SK-N-SH treated with all-trans-retinoic acid at 6 μM for 48 hours (cell line): ENCODE results near the gene SETMAR.
"Not testable (repeated sequence)": the region's sequence is repeated elsewhere in the genome, so short reads cannot be mapped to it uniquely, and the experiment has no call there.

ENCODE experiments used
- ATAC-seq: fragments of 200-7000 bp; cut with Tn5 transposase; 3 replicates; pipeline ENCODE4 v1.9.1; 2020; ENCODE audit warnings: mild to moderate bottlenecking, moderate library complexity
- ARNTL ChIP-seq: fragments of 450-650 bp; formaldehyde crosslinking; IDR thresholded peaks from 2 replicates; pipeline ENCODE4 v1.5.0; 2020; ENCODE audit warnings: low read depth, mild to moderate bottlenecking, moderate library complexity, borderline replicate concordance
- BACH2 ChIP-seq: fragments of 250-450 bp; sonication (Bioruptor Pico); IDR thresholded peaks from 2 replicates; pipeline ENCODE4 v1.9.0; 2021; ENCODE audit warnings: mild to moderate bottlenecking, borderline replicate concordance
- CSDC2 ChIP-seq: fragments of 250-450 bp; sonication (Bioruptor Pico); IDR thresholded peaks from 2 replicates; pipeline ENCODE4 v1.5.0; 2020; ENCODE audit warnings: mild to moderate bottlenecking, moderate library complexity
- CSRNP3 ChIP-seq: fragments of 250-450 bp; sonication (Bioruptor Pico); IDR thresholded peaks from 2 replicates; pipeline ENCODE4 v1.5.1; 2021; ENCODE audit warnings: mild to moderate bottlenecking, moderate library complexity
- ESRRG ChIP-seq: fragments of 250-450 bp; sonication (Bioruptor Pico); IDR thresholded peaks from 2 replicates; pipeline ENCODE4 v1.6.1; 2021; ENCODE audit warnings: mild to moderate bottlenecking
- GLIS3 ChIP-seq: fragments of 250-450 bp; sonication (Bioruptor Pico); IDR thresholded peaks from 2 replicates; pipeline ENCODE4 v1.5.0; 2020; ENCODE audit warnings: mild to moderate bottlenecking, moderate library complexity
- ISL1 ChIP-seq: fragments of 250-450 bp; sonication (Bioruptor Pico); IDR thresholded peaks from 2 replicates; pipeline ENCODE4 v2.1.2; 2022; ENCODE audit warnings: mild to moderate bottlenecking, moderate library complexity
- POU6F1 ChIP-seq: fragments of 250-450 bp; sonication (Bioruptor Pico); IDR thresholded peaks from 2 replicates; pipeline ENCODE4 v1.8.0; 2021; ENCODE audit warnings: low read depth, mild to moderate bottlenecking, moderate library complexity, borderline replicate concordance
- PPARA ChIP-seq: fragments of 250-450 bp; sonication (Bioruptor Pico); IDR thresholded peaks from 2 replicates; pipeline ENCODE4 v1.5.0; 2020; ENCODE audit warnings: mild to moderate bottlenecking, borderline replicate concordance
- SNAI2 ChIP-seq: fragments of 250-450 bp; sonication (Bioruptor Pico); IDR thresholded peaks from 2 replicates; pipeline ENCODE4 v1.5.0; 2020; ENCODE audit warnings: mild to moderate bottlenecking, moderate library complexity
- TCF4 ChIP-seq: fragments of 250-450 bp; sonication (Bioruptor Pico); IDR thresholded peaks from 2 replicates; pipeline ENCODE4 v1.8.0; 2021; ENCODE audit warnings: mild to moderate bottlenecking, moderate library complexity, borderline replicate concordance
- TOX ChIP-seq: fragments of 250-450 bp; sonication (Bioruptor Pico); IDR thresholded peaks from 2 replicates; pipeline ENCODE4 v1.8.0; 2021; ENCODE audit warnings: mild to moderate bottlenecking, moderate library complexity, borderline replicate concordance
- TSHZ2 ChIP-seq: fragments of 250-450 bp; sonication (Bioruptor Pico); IDR thresholded peaks from 2 replicates; pipeline ENCODE4 v1.5.0; 2020; ENCODE audit warnings: mild to moderate bottlenecking, moderate library complexity
- ZC3H10 ChIP-seq: fragments of 250-450 bp; sonication (Bioruptor Pico); IDR thresholded peaks from 2 replicates; pipeline ENCODE4 v1.5.1; 2021; ENCODE audit warnings: mild to moderate bottlenecking, moderate library complexity
- ZFP3 ChIP-seq: fragments of 250-450 bp; sonication (Bioruptor Pico); IDR thresholded peaks from 2 replicates; pipeline ENCODE4 v1.5.0; 2020; ENCODE audit warnings: mild to moderate bottlenecking, moderate library complexity
- ZNF565 ChIP-seq: fragments of 450-650 bp; formaldehyde crosslinking; conservative IDR thresholded peaks from 2 replicates; pipeline ENCODE4 v1.5.0; 2020; ENCODE audit warnings: low read depth, mild to moderate bottlenecking, moderate library complexity
- ZNF70 ChIP-seq: fragments of 450-650 bp; formaldehyde crosslinking; IDR thresholded peaks from 2 replicates; pipeline ENCODE4 v1.5.0; 2020; ENCODE audit warnings: mild to moderate bottlenecking, moderate library complexity
- ZNF8 ChIP-seq: fragments of 450-650 bp; formaldehyde crosslinking; IDR thresholded peaks from 2 replicates; pipeline ENCODE4 v1.5.0; 2020; ENCODE audit warnings: mild to moderate bottlenecking, moderate library complexity

SETMAR gene

GRCh38 chr3:4302747-4303146, 422 bp upstream of the SETMAR start (continued):
- TF ChIP-seq CSRNP3 (CRISPR knock-in tag): no peak
- TF ChIP-seq ZFP3 (CRISPR knock-in tag): no peak
- no peak for TF ChIP-seq TCF4 (CRISPR knock-in tag)
- TF ChIP-seq ISL1 (CRISPR knock-in tag): no peak
- TF ChIP-seq TOX (CRISPR knock-in tag): no peak
- TF ChIP-seq TSHZ2: no peak
- no peak for TF ChIP-seq CSDC2 (CRISPR knock-in tag)
- TF ChIP-seq, all 23 proteins: peak for 0

GRCh38 chr3:4305210-4305609, 2.0 kb downstream of the SETMAR start:
- ATAC-seq: not testable (repeated sequence)

- TF ChIP-seq SNAI2: no peak
- TF ChIP-seq ZNF565: no peak
- TF ChIP-seq, all 23 proteins: peak for 0
- ATAC-seq: no peak
Observed at GRCh38 chr3:4306091-4306490, 2.9 kb downstream of the SETMAR start.

GRCh38 chr3:4306860-4307259, 3.7 kb downstream of the SETMAR start:
- TF ChIP-seq TCF4 (CRISPR knock-in tag) (no peak), GLIS3 (CRISPR knock-in tag) (no peak), ESRRG (no peak)
- TF ChIP-seq, all 23 proteins: peak for 0

GRCh38 chr3:4309491-4310128, 6.4 kb downstream of the SETMAR start:
- no peak for ATAC-seq
- TF ChIP-seq CSDC2 (CRISPR knock-in tag) (no peak), TOX (CRISPR knock-in tag) (no peak), ZNF8 (CRISPR knock-in tag) (no peak), ZNF565 (no peak), ZNF70 (CRISPR knock-in tag) (no peak), ISL1 (CRISPR knock-in tag) (no peak), BACH2 (CRISPR knock-in tag) (no peak), POU6F1 (CRISPR knock-in tag) (no peak), PPARA (CRISPR knock-in tag) (no peak), CSRNP3 (CRISPR knock-in tag) (no peak), TSHZ2 (no peak), ESRRG (no peak), ARNTL (CRISPR knock-in tag) (no peak), SNAI2 (no peak), TCF4 (CRISPR knock-in tag) (no peak), ZC3H10 (CRISPR knock-in tag) (no peak), GLIS3 (CRISPR knock-in tag) (no peak)

More at GRCh38 chr3:4306860-4307259, 3.7 kb downstream of the SETMAR start:
- ATAC-seq: no peak
